Activated T-cell treated with anti-CD3 and anti-CD28 coated beads, Interleukin-2, amount 50 U/mL, for 4 hours (primary cell): ENCODE data around the gene ASIP. TPM values are rescaled to one million over a fixed set of nuclear protein-coding genes. Genes with fewer than 3 reads are reported as not detected.

Experiments used
- total RNA-seq, 3 donors: library from RNA; stranded (reverse); gene quantifications; one replicate each; pipeline ENCODE4 v1.2.1, GENCODE V29; 2021

The ASIP gene
- total RNA-seq, 3 donors from 2014 or later: not detected

Other genes with a start within 250 kb of the ASIP start
- 100 to 1,000 TPM; 142 to 148 (median 144) TPM for gene RALY, start 247.5 kb upstream of the ASIP start, total RNA-seq
- gene EIF2S2, start 129.2 kb upstream of the ASIP start, total RNA-seq: 100 to 1,000 TPM; 128 to 132 (median 130) TPM
- 100 to 1,000 TPM; 172 to 217 (median 189) TPM for gene AHCY, start 61.9 kb downstream of the ASIP start, total RNA-seq
- gene ITCH, start 121.8 kb downstream of the ASIP start, total RNA-seq: 10 to 100 TPM; 41.6 to 45.6 (median 45.1) TPM